Measurements from ENCODE around the gene ACTR3. TPM values are rescaled to one million over a fixed set of nuclear protein-coding genes. Genes with fewer than 3 reads are reported as not detected.

The ACTR3 gene
- total RNA-seq, 1 experiment from 2014 or later, result 197 TPM

DNA sequence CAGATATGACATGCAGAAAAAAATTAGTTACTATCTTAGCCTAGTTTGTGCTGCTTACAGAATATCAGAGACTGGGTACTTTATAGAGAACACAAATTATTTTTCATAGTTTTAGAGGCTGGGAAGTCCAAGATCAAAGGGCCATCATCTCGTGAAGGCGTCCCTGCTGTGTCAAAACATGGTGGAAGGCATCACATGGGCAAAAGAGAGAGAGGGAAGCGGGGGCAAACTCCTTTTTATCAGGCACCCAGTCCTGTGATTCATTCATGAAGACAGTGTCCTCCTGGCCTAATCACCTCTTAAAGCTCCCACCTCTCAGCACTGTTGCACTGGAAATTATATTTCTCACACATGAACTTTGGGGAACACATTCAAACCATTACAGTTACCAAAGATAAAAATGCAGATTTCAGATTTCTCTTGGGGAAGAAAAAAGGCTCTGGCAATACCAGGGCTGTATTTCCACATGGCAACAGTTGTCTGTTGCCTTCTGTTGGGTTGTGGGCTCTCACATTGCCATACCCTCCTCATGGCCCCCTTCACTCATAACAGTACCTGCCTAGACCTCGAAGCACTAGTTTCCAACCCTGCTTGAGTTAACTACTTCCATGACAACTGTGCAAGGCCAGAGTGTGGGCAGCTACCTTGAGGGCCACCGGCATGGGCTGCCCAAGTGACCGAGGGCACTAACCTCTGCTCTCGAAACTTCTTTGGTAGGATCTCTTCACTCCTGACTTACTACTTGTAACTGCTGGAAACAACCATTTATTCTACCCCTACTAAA, 2.7 kb upstream of the ACTR3 start:
- BruUV-seq (replicated peaks), result no TSS peak
- no peak for ATAC-seq

DNA sequence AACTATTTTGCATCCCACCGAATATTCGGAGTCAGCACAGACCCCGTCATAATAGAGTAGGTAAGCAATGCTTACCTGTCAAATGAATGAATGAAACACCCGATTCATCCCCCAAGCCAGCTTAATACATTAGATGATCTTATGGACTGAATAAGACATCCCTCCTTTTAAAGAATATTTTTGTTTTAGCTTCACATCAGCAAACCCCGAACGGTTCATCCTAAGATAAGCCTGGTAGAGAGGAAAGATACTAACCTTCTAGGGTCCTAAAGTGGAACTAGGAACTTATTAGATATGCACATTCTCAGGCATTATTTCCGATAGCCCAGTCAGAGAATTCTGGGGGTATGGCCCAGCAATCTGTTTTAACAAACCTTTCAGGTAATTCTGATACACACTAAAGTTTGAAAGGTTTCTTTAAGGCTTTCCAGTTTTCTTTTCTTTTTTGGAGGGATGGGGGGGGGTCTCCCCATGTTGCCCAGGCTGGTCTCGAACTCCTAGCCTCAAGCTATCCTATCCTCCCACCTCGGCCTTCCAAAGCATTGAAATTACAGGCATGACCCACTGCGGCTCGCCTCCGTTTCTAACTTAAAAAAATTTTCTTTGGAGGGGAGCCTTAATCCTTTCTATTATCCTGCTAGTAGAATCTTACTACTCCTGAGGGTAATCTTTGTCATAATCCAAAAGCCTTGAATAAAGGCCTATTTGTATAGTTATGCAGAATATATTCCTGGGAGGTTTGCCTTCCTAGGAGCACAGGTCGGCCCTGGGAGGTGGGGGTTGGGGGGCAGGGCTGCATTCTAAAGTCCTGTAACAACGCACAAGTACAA, 1.0 kb upstream of the ACTR3 start:
- CTCF ChIA-PET, result no interaction called here
- Histone ChIP-seq H3K4me1 (ENCODE audit: insufficient read depth, low read length) (peaks cover 65% of the 10 kb centered on the region), H3K9me3 (ENCODE audit: low read length) (no peaks in the 10 kb centered on the region), H3K4me3 (ENCODE audit: low read length) (peak overlapping the region; percentile 75), H2AFZ (ENCODE audit: low read length) (peak overlapping the region; percentile 69), H3K9ac (ENCODE audit: low read length) (peak overlapping the region; percentile 89), H3K79me2 (ENCODE audit: low read length) (peaks cover 58% of the 10 kb centered on the region), H3F3A (ENCODE audit: low read length, unreplicated experiment) (peaks cover 6% of the 10 kb centered on the region), H3K27me3 (ENCODE audit: low read length) (no peaks in the 10 kb centered on the region), H3K4me2 (ENCODE audit: low read length) (peak overlapping the region; percentile 90), H3K36me3 (ENCODE audit: low read depth, low read length) (0 out of 2 replicates have a peak, but pooled peaks cover 2% of the 10 kb centered on the region), H4K20me1 (ENCODE audit: low read length) (peaks cover 15% of the 10 kb centered on the region), H3K9me2 (replicated peaks; ENCODE audit: low read length) (no peaks in the 10 kb centered on the region), H3K27ac (ENCODE audit: low read length) (peak overlapping the region; percentile 80)
- intact Hi-C loops (cut with micrococcal nuclease), result loop anchor here (1.0 kb wide), 1 partner anchor 134 kb away; no protein-coding TSS in a partner anchor
- TF ChIP-seq EZH2phosphoT487 (IDR thresholded peaks at IDR 0.05; ENCODE audit: borderline replicate concordance, low read length) (no peak), EZH2 (IDR thresholded peaks at IDR 0.05; ENCODE audit: low read length, unreplicated experiment) (no peak)
- TF ChIP-seq, protein P1, sequence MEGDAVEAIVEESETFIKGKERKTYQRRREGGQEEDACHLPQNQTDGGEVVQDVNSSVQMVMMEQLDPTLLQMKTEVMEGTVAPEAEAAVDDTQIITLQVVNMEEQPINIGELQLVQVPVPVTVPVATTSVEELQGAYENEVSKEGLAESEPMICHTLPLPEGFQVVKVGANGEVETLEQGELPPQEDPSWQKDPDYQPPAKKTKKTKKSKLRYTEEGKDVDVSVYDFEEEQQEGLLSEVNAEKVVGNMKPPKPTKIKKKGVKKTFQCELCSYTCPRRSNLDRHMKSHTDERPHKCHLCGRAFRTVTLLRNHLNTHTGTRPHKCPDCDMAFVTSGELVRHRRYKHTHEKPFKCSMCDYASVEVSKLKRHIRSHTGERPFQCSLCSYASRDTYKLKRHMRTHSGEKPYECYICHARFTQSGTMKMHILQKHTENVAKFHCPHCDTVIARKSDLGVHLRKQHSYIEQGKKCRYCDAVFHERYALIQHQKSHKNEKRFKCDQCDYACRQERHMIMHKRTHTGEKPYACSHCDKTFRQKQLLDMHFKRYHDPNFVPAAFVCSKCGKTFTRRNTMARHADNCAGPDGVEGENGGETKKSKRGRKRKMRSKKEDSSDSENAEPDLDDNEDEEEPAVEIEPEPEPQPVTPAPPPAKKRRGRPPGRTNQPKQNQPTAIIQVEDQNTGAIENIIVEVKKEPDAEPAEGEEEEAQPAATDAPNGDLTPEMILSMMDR (conservative IDR thresholded peaks at IDR 0.05; ENCODE audit: low read depth, low read length), result no peak
- ATAC-seq, result no peak
- no peak for DNase-seq
- POLR2A ChIA-PET (ENCODE audit: unreplicated experiment), result no interaction called here
- TSS peak; percentile 82 for BruUV-seq (replicated peaks)

More for the DNA sequence above, 2.7 kb upstream of the ACTR3 start:
- no peaks in the 10 kb centered on the region for H3K36me3 ChIP-seq (ENCODE audit: low read depth, low read length)
- H3K27me3 ChIP-seq (ENCODE audit: low read length), result no peaks in the 10 kb centered on the region
- no peaks in the 10 kb centered on the region for H3K9me3 ChIP-seq (ENCODE audit: low read length)
- H3K4me3 ChIP-seq (ENCODE audit: low read length), result peak overlapping the region; percentile 36; the same call in 1 of the 2 replicates
- no peak overlapping the region for H2AFZ ChIP-seq (ENCODE audit: low read length)
- peak overlapping the region; percentile 42 for H3K9ac ChIP-seq (ENCODE audit: low read length)
- H3F3A ChIP-seq (ENCODE audit: low read length, unreplicated experiment), result peaks cover 6% of the 10 kb centered on the region
- ChIA-PET POLR2A (ENCODE audit: unreplicated experiment) (interaction anchor here (0.6 to 1.1 kb wide), 2 partner anchors 89 to 131 kb away, joined by 3 to 8 read pairs; partner anchors contain the start of gene SLC35F5), CTCF (no interaction called here)
- H3K27ac ChIP-seq (ENCODE audit: low read length), result peak overlapping the region; percentile 86
- DNase-seq, result no peak
- intact Hi-C loops (cut with micrococcal nuclease), result no loop called here
- no peak for TF ChIP-seq EZH2phosphoT487 (IDR thresholded peaks at IDR 0.05; ENCODE audit: borderline replicate concordance, low read length)
- TF ChIP-seq, protein P1 (conservative IDR thresholded peaks at IDR 0.05; ENCODE audit: low read depth, low read length), result no peak
- no peak for TF ChIP-seq EZH2 (IDR thresholded peaks at IDR 0.05; ENCODE audit: low read length, unreplicated experiment)
- H3K79me2 ChIP-seq (ENCODE audit: low read length), result peaks cover 41% of the 10 kb centered on the region
- H3K9me2 ChIP-seq (replicated peaks; ENCODE audit: low read length), result no peaks in the 10 kb centered on the region
- H4K20me1 ChIP-seq (ENCODE audit: low read length), result peaks cover 6% of the 10 kb centered on the region
- peak overlapping the region; percentile 79 for H3K4me2 ChIP-seq (ENCODE audit: low read length)
- H3K4me1 ChIP-seq (ENCODE audit: insufficient read depth, low read length), result peaks cover 48% of the 10 kb centered on the region

Measured in PC-3 (cell line).